ENCODE results near the gene TRPM8.

TRPM8 gene

GRCh38 chr2:234058881-234059280, 141.7 kb downstream of the TRPM8 start:
- no peak overlapping the region for H3K27ac Mint-ChIP-seq
- H3K27me3 Mint-ChIP-seq (ENCODE audit: low read depth, poor library complexity): peaks cover 17% of the 10 kb centered on the region
- peaks cover 12% of the 10 kb centered on the region for H3K9me3 Mint-ChIP-seq
- no peak for TF ChIP-seq CTCF (IDR thresholded peaks at IDR 0.05)
- H3K36me3 Mint-ChIP-seq (ENCODE audit: low read depth): no peaks in the 10 kb centered on the region
- no peak for DNase-seq
- peaks cover 12% of the 10 kb centered on the region for H3K4me1 Mint-ChIP-seq
- no peak overlapping the region for H3K4me3 Mint-ChIP-seq

- Mint-ChIP-seq H3K4me3 (no peak overlapping the region), H3K4me1 (peaks cover 17% of the 10 kb centered on the region), H3K36me3 (ENCODE audit: low read depth) (no peaks in the 10 kb centered on the region), H3K9me3 (peaks cover 4% of the 10 kb centered on the region), H3K27ac (no peak overlapping the region), H3K27me3 (ENCODE audit: low read depth, poor library complexity) (peaks cover 7% of the 10 kb centered on the region)
- DNase-seq: no peak
- TF ChIP-seq CTCF (IDR thresholded peaks at IDR 0.05): no peak
These were observed 143.1 kb downstream of the TRPM8 start for GRCh38 chr2:234060236-234060635.

- Mint-ChIP-seq H3K4me1 (peaks cover 17% of the 10 kb centered on the region), H3K27ac (no peak overlapping the region), H3K4me3 (no peak overlapping the region), H3K36me3 (ENCODE audit: low read depth) (no peaks in the 10 kb centered on the region), H3K27me3 (ENCODE audit: low read depth, poor library complexity) (peaks cover 7% of the 10 kb centered on the region), H3K9me3 (peaks cover 4% of the 10 kb centered on the region)
- no peak for TF ChIP-seq CTCF (IDR thresholded peaks at IDR 0.05)
- DNase-seq: no peak
These were observed 144.6 kb downstream of the TRPM8 start for GRCh38 chr2:234061624-234062257.

- Mint-ChIP-seq H3K27me3 (ENCODE audit: low read depth, poor library complexity) (peaks cover 4% of the 10 kb centered on the region), H3K27ac (no peak overlapping the region), H3K4me3 (no peak overlapping the region), H3K4me1 (peaks cover 9% of the 10 kb centered on the region), H3K9me3 (peaks cover 15% of the 10 kb centered on the region), H3K36me3 (ENCODE audit: low read depth) (no peaks in the 10 kb centered on the region)
- TF ChIP-seq CTCF (IDR thresholded peaks at IDR 0.05): no peak
- no peak for DNase-seq
These were observed 149.4 kb downstream of the TRPM8 start for GRCh38 chr2:234066587-234066986.
